Neutrophil (primary cell): Measurements from ENCODE around the gene JPH3.

Experiments
- H3K27ac ChIP-seq: fragments of 200-600 bp; sonication (generic); 2 replicates; pipeline ENCODE4 v1.5.1; 2016; ENCODE audit warnings: mild to moderate bottlenecking, moderate library complexity
- H3K27me3 ChIP-seq: fragments of 200-600 bp; sonication (generic); 2 replicates; pipeline ENCODE4 v1.6.0; 2016; ENCODE audit warnings: mild to moderate bottlenecking
- H3K36me3 ChIP-seq: fragments of 200-600 bp; sonication (generic); 2 replicates; pipeline ENCODE4 v1.5.1; 2017
- H3K4me1 ChIP-seq, 2 experiments: fragments of 200-600 bp in 1 of 2; sonication (generic) in 1 of 2; 1 replicate in 1 of 2; 2 replicates in 1 of 2; pipeline versions ENCODE4 v1.5.1 to v1.6.1; 2013 to 2016; ENCODE audit warnings: low read depth in 1 of 2, low read length in 1 of 2, mild to moderate bottlenecking in 1 of 2, moderate library complexity in 1 of 2; ENCODE audit not compliant: control insufficient read depth in 1 of 2, insufficient read depth in 1 of 2
- H3K4me3 ChIP-seq, 2 experiments: fragments of 200-600 bp in 1 of 2; sonication (generic) in 1 of 2; 1 replicate in 1 of 2; 2 replicates in 1 of 2; pipeline ENCODE4 v1.5.1; 2013 to 2016; ENCODE audit warnings: low read depth in 1 of 2, low read length in 1 of 2, mild to moderate bottlenecking in 1 of 2, moderate library complexity in 1 of 2
- H3K9me3 ChIP-seq: fragments of 200-600 bp; sonication (generic); 2 replicates; pipeline ENCODE4 v1.5.1; 2016
- TF ChIP-seq, protein P1 (sequence below): fragments of 200-600 bp; sonication (generic); IDR thresholded peaks from 2 replicates; pipeline ENCODE4 v1.5.1; 2016; ENCODE audit warnings: antibody characterized with exemption

The JPH3 gene

DNA sequence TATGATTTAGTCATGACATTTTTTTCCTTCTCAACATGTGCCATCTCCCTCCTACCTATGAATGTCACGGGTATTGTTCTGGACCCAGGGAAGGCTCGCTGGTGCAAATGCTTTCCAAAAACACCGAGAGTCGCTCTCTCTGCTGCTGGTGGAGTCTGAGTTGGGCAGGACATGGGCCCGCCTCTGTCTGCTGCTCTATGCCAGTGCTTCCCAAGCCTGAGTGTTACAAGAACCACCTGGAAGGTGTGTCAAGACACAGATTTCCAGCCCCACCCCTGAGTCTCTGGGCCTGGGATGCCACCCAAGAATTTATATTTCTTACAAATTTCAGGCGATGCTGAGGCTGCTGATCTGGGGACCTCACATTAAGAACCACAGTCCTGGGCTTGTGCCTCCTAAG lies 9.1 kb downstream of the JPH3 start:
- TF ChIP-seq, protein P1, sequence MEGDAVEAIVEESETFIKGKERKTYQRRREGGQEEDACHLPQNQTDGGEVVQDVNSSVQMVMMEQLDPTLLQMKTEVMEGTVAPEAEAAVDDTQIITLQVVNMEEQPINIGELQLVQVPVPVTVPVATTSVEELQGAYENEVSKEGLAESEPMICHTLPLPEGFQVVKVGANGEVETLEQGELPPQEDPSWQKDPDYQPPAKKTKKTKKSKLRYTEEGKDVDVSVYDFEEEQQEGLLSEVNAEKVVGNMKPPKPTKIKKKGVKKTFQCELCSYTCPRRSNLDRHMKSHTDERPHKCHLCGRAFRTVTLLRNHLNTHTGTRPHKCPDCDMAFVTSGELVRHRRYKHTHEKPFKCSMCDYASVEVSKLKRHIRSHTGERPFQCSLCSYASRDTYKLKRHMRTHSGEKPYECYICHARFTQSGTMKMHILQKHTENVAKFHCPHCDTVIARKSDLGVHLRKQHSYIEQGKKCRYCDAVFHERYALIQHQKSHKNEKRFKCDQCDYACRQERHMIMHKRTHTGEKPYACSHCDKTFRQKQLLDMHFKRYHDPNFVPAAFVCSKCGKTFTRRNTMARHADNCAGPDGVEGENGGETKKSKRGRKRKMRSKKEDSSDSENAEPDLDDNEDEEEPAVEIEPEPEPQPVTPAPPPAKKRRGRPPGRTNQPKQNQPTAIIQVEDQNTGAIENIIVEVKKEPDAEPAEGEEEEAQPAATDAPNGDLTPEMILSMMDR: no peak
- Histone ChIP-seq H3K4me3 (no peak overlapping the region), H3K27me3 (peaks cover 34% of the 10 kb centered on the region), H3K4me1 (no peaks in the 10 kb centered on the region), H3K9me3 (no peaks in the 10 kb centered on the region), H3K27ac (no peak overlapping the region), H3K36me3 (no peaks in the 10 kb centered on the region)

DNA sequence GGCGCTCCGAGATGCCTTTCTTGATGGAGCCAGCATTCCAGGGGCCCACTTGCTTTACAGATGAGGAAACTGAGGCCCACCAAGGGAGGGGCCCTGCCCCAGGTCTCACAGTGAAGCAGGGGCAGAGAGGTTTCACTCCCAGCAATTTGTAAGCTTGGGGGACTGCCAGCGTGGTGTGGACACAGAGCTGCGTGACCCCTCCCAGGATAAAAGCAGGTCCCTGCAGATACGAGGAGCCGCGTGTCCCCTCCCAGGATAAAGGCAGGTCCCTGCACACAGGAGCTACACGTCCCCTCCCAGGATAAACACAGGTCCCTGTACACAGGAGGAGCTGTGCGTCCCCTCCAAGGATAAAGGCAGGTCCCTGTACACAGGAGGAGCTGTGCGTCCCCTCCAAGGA lies 11.7 kb downstream of the JPH3 start:
- no peak overlapping the region for H3K27ac ChIP-seq
- H3K9me3 ChIP-seq: no peaks in the 10 kb centered on the region
- no peak overlapping the region for H3K4me3 ChIP-seq
- H3K27me3 ChIP-seq: peaks cover 11% of the 10 kb centered on the region
- TF ChIP-seq, protein P1: no peak
- H3K4me1 ChIP-seq: no peaks in the 10 kb centered on the region
- no peaks in the 10 kb centered on the region for H3K36me3 ChIP-seq

DNA sequence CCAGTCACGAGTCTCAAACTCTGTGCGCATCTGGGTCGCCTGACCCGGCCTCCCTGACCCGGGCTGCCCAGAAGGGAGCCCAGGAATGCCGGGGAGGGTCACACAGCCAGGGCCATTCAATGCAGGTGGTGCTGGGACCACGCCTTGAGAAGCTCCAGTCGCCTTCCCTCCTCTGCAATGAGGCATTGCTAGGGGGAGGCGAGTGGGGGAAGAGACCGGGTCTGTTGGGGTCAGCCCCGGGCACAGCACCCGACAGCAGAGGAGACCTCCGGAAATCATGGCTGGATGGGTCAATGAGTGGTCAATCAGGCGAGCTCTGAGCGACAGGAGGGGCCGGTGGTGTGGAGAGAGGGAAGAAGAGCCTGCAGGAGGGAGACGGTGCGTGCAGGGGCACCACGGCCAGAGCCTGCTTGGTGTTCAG lies 13.3 kb downstream of the JPH3 start:
- H3K4me3 ChIP-seq: no peak overlapping the region
- no peaks in the 10 kb centered on the region for H3K9me3 ChIP-seq
- H3K27me3 ChIP-seq: peaks cover 15% of the 10 kb centered on the region
- H3K27ac ChIP-seq: no peak overlapping the region
- TF ChIP-seq, protein P1: no peak
- H3K36me3 ChIP-seq: no peaks in the 10 kb centered on the region
- no peaks in the 10 kb centered on the region for H3K4me1 ChIP-seq

DNA sequence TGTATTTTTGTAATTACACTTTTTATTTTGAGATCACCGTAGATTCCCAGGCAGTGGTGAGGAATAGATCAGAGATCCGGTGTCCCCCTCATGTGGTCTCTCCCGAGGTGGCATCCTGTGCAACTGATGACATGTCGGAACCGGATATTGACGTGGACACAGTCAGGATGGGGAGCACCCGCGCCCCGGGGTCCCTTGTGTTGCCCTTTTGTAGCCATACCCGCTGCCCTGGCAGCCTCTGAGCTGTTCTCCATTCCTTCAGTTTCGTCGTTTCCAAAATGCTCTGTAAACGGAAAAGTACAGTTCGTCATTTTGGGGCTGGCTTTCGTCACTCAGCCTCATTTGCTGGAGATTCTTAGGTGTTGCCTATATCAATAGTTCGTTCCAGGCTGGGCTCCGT lies 14.2 kb downstream of the JPH3 start:
- Histone ChIP-seq H3K27me3 (peaks cover 15% of the 10 kb centered on the region), H3K36me3 (no peaks in the 10 kb centered on the region), H3K27ac (no peak overlapping the region), H3K9me3 (no peaks in the 10 kb centered on the region), H3K4me1 (no peaks in the 10 kb centered on the region), H3K4me3 (no peak overlapping the region)
- TF ChIP-seq, protein P1: no peak

DNA sequence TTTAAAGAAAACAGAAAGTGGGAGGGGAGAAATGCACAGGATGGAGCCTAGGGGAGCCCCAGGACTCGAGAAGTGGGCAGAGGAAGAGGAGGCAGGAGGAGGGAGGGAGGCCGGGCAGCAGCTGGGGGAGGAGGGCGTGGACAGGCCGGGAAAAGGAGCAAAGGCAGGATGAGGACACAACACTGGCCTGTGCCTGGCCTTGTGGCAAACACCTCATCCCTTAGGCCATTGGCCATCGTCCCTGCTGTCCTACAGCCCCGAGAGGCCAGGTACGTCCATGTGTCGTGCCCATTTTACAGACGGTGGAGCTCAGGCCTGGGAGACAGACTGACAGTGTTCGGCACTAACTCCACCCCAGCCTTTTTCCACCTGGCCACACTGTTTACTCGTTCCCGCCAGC lies 15.9 kb downstream of the JPH3 start:
- H3K36me3 ChIP-seq: no peaks in the 10 kb centered on the region
- H3K27me3 ChIP-seq: peaks cover 15% of the 10 kb centered on the region
- no peak overlapping the region for H3K27ac ChIP-seq
- TF ChIP-seq, protein P1: no peak
- H3K4me3 ChIP-seq: no peak overlapping the region
- H3K9me3 ChIP-seq: no peaks in the 10 kb centered on the region
- no peaks in the 10 kb centered on the region for H3K4me1 ChIP-seq
